Mammary epithelial cell (primary cell): ENCODE data around the gene GPR180.

Experiments
- EZH2 ChIP-seq: IDR thresholded peaks from 2 replicates; pipeline ENCODE4 v1.6.1; 2012; ENCODE audit warnings: low read length, inconsistent platforms, borderline replicate concordance
- TF ChIP-seq, protein P1 (sequence below), 2 donors: IDR thresholded peaks in 1 of 2; conservative IDR thresholded peaks in 1 of 2; 2 replicates each; pipeline ENCODE4 v1.5.1; 2011 to 2012; ENCODE audit warnings: inconsistent platforms in 2 of 2, low read length in 2 of 2, mild to moderate bottlenecking in 2 of 2, control low read depth in 1 of 2, low read depth in 1 of 2; ENCODE audit not compliant: insufficient read depth in 1 of 2; ENCODE audit errors: extremely low read depth in 1 of 2

DNA sequence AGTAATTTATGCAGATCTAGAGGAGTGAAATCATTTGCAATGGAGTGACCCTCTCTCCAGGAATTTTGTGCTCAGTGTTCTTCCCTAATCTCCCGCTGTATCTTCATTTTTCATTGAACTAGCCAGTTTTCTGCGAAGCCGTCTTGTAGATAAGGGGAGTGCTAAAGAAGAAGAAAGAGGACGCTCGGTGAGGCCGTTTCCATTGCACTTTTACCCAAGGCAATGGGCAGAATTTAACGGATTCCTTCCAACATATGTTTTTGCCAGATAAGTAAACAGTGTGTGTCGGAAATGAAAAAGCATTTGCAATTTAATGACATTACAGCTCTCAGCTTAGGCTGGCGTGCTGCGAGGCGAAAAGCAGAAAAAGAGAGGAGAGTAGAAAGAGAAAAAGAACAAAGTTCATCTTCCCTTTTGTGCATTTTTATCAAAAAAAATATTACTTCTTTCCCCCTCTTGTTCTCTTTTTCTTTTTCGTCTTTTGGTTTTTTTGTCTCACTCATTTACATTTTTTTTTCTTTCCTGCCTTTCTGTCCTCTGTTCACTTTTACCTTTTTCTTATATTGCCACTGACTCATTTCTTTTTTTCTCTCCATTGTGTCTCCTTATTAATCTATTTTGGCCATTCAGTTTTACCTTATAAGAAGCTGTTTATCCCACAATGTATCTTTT is 60.8 kb downstream of the GPR180 start:
- TF ChIP-seq, protein P1, sequence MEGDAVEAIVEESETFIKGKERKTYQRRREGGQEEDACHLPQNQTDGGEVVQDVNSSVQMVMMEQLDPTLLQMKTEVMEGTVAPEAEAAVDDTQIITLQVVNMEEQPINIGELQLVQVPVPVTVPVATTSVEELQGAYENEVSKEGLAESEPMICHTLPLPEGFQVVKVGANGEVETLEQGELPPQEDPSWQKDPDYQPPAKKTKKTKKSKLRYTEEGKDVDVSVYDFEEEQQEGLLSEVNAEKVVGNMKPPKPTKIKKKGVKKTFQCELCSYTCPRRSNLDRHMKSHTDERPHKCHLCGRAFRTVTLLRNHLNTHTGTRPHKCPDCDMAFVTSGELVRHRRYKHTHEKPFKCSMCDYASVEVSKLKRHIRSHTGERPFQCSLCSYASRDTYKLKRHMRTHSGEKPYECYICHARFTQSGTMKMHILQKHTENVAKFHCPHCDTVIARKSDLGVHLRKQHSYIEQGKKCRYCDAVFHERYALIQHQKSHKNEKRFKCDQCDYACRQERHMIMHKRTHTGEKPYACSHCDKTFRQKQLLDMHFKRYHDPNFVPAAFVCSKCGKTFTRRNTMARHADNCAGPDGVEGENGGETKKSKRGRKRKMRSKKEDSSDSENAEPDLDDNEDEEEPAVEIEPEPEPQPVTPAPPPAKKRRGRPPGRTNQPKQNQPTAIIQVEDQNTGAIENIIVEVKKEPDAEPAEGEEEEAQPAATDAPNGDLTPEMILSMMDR (conservative IDR thresholded peaks at IDR 0.05 in 1 of 2, IDR thresholded peaks at IDR 0.05 in 1 of 2; ENCODE audit: extremely low read depth in 1 of 2, insufficient read depth in 1 of 2, low read depth in 1 of 2, low read length in 2 of 2): no peak
- no peak for TF ChIP-seq EZH2
